Activated CD4-positive, alpha-beta T cell treated with anti-CD3 and anti-CD28 coated beads for 4 hours (primary cell): ENCODE results near the gene TSHZ2.

ENCODE experiments used
- DNase-seq, 2 donors: peaks; one replicate each; pipeline ENCODE4 v3.0.0-alpha.2; 2020

The TSHZ2 gene

DNA sequence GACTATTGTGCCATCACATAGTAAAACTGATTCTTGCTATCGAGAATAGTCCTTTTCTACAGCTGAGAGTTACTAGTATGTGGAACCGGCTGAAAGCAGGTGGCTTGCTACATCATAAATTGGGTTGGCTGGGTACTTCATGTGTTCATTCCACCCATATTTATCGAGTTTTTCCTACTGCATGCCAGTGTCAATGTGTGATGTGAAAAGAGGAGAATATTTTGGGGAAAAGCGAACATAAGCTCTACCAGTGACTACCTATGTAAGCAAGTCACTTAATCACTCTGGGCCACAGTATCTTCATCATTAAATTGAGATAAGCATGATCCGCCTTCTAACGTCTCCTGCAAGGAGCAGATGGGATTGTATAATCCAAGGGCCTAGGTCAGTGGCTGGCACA is 61.0 kb downstream of the TSHZ2 start:
- DNase-seq = no peak

DNA sequence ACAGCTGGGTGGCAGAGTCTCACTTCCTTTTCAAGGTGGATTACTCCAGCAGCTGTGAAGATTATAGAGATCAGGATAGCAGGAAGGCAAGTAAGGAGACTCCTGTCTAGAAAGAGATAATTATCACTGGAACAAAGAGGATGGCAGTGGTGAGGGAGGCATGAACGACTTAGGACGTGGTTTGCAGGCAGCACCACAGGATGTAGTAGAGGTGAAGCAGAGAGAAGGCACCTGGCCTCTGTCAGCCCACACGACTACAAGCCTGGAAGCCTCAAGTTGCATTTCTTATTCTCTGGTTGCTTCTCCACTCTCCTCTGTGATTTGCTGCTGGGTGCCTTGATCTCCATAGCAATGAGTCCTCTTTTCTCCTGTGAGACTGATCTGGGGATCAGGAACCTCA is 62.7 kb downstream of the TSHZ2 start:
- no peak for DNase-seq

DNA sequence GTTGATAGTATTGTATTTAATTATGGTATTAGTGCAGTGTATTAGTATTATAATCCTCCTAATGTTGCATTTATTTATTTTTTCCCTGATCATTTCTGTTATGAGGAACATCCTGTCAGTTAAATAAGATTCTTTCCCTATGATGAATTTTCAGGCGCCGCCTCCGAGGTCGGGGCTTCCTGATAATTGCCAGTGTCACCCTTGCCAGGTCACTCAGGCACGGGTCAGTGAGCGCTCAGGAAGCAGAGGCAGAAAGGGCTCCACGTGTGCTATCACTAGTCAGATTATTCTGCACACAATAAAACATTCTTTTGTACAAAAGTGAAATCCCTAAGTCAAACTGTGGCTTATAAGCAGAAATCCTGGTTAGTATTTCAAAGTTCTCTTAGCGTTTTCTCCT is 64.8 kb downstream of the TSHZ2 start:
- no peak for DNase-seq

DNA sequence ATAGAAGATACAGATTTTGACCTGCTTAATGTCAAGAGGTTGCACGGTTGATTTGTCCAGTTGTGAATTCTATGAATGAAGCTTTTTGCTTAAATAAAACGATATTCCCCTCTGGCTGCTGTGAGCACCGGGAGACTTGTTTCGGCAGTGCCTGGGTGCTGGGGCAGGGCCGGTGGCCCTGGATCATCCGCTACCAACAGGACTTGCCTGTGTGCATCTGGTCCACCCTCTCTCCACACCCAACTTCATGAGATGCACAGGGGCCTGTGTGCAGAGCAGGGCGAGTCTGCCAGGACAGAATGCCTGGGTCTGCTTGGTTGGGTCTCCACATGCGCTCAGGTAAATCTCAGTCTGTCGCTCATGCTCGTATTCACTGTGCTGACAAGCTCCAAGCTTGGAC is 65.5 kb downstream of the TSHZ2 start:
- no peak for DNase-seq

DNA sequence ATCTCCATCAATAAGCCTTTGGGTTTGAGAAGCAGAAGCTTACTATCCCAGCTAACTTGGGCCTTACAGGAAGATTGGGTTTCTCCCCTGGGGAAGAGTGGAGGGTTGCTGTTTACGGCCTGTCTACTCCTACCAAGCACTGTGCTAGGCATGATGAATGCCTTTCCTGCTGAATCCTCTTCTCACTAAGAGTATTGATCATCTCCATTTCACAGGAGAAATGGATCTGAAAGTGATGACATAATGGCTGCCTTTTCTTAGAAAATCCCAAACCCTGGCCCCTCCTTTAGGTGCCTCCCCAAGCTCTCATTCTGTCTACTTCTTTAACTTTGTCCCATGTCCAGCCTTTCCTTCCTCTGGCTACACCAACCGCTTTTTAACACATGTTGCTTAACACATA is 66.1 kb downstream of the TSHZ2 start:
- DNase-seq = no peak

DNA sequence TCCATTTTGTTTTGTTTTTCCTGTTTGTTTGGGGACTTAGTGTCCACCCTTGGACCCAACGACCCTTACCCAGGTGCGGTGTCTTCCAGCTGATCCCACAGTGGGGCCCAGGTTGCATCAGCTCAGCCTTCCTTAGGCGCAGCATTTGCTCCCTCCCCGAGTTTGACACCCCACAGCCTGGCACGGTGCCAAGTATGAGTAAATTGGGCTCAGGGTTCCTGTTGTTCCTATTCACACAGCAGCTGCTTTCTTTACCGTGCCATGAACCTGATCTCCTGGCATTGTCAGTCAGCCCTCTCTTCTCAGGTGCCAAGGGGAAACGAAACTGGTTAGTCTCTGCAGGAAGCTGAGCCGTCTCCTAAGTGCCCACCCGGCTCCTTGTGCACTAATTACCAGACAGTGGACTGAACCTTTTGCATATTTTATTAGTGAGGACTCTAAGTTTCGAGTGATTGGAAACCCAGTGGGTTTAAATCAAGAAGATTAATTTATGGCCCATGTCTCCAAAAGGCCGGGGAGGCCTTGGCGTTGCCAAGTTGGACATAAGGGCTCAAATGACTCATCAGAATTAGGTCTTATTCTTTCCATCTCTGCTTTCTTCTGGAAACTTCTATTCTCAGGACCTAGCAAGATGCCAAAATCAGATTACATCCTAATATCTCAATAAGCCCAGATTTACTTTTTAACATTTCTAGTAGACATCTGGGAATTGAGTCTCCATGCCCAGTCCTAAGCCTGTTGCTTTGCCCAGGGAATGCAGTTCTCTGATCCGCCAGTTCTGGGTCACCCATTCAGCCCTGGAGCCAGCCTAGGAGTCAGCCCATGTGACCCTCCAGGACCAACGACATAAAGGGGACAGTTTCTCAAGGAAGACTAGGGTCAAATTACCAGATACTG is 68.8 kb downstream of the TSHZ2 start:
- peak in 1 of 2 donors; percentile 13 for DNase-seq

DNA sequence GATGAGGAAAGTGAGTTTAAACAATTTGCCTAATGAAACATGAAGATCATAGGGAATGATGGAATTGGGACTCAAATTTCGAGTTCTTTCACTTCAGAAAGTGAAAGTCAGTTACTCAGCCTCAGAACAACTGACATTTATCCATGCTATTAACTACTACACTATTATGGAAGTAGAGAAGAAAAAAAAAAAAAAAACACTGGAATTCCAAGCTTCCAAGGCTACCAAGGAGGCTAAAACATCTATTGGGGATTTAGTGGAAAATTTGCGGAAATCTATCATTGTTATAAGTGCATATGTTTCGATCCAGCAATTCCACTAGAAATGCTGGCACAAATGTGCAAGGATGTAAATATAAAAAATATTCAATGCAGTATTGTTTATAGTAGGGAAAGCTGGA is 70.4 kb downstream of the TSHZ2 start:
- DNase-seq = no peak

DNA sequence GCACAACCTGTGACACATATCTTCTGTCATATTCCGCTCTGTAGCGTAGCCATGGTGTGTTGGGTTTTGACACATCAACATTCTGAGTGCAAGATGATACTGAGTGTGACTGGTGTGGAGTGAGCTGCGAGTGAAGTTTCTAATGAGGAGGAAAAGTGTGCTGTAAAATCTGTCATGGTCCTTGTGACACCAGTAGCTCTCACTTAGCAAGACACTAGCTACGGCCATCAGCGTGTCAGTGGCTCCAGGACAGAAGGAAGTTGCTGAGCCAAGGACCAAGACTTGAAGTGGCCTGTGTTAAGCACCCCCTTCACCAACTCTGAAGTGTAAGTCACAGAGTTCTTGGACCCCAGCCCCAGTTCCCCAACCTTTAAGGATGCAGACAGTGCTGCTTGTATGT is 72.1 kb downstream of the TSHZ2 start:
- DNase-seq = no peak

DNA sequence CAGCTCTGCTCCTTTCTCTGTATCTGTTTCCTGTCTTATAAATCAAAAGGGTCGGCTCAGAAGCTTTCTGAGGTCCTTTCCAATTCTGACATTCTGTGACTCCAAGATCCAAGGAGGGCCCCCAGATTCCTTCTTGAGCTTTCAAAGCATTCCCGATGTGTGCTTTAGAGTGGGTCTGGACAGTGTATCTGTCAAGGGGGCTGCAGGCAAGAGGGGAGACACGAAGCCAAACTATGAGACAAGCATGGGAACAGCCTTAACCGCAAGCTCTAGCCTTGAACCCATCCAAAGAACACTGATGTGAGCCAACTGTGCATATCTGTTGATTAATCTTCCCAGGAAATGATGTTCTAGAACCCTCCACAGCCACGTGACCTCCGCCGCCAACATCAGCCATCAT is 73.8 kb downstream of the TSHZ2 start:
- no peak for DNase-seq

DNA sequence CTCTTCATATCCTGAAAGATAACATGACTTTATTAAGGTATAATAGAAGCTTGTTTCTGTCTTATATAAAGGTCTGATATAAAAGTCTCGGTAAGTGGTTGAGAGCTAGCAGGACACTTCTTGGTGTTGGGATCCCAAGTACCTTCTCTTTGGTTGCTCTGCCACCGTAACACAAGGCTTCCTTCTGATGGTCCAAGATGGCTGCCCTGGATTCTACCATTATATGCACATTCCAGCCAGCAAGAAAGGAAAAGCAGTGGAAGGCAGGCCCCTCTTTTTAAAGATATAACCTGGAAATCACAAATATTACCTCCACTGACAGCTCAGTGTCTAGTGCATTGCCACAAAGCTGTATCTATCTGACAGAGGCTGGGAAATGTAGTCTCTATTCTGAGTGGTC is 75.0 kb downstream of the TSHZ2 start:
- DNase-seq = no peak

DNA sequence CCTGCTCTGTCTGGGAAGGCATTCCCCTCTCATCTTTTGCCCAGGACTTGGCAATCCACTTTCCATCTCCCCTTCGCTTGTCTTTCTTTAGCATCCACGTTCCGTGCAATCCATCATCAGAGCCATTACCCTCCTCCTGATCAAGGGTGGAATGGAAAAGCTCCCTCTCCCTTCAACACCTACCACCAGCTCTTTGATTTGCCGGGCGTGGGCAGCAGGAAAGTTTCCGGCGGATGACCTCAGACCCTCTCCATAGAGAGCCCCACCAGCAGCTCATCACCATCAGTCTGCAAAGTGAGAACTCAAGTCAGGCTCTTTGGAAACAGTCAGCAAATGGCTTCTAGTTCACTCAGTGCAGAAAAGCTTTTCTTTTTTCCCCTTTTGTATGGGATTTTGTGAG is 76.2 kb downstream of the TSHZ2 start:
- DNase-seq = no peak

DNA sequence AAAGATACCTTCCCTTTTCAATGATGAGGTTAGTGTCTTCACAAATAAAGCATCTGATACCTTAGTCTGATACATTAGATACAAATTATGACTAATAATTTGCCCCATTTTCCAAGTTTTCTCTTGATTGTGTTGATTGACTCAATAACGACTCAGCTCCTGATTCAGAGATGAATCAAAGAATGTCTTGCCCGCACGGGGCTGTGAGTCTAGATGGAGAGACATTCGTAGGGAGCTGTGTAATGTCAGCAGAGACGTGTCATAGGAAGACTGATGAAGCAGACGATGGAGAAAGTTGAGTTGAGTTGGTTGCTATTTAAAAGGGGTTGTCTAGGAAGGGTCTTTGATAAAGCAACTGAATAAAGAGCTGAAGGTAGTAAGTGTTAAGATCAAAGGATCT is 78.2 kb downstream of the TSHZ2 start:
- DNase-seq = peak; percentile 34 to 59

DNA sequence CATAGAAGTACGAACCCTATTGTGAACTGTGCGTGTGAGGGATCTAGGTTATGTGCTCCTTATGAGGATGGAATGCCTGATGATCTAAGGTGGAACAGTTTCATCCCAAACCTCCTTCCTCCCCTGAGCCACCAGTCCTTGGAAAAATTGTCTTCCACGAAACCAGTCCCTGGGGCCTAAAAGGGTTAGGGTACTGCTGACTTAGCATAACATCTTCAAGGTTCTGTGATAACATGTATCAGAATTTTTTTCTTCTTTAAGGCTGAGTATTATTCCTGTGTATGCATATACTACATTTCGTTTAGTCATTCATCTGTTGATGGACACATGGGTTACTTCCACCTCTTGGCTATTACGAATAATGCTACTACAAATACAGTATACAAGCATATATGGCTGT is 80.2 kb downstream of the TSHZ2 start:
- no peak for DNase-seq

DNA sequence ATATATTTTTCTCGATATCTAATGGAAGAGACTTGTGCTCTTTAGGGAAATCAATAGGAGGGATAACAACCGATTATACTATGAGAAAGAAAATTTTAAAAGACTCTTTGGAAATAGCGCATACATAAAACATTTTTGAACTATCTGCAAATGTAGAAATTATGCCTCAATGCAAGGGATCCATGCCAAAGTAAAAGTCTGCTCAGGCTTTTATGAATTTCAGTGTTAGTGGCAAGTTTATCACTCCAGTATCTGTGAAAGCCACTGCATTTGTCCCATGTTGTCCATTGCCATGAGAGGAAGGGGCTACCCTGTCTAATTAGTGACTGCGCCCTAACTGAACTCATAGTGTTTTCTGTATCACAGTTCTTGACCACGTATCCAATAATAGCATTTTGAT is 81.4 kb downstream of the TSHZ2 start:
- DNase-seq = no peak

DNA sequence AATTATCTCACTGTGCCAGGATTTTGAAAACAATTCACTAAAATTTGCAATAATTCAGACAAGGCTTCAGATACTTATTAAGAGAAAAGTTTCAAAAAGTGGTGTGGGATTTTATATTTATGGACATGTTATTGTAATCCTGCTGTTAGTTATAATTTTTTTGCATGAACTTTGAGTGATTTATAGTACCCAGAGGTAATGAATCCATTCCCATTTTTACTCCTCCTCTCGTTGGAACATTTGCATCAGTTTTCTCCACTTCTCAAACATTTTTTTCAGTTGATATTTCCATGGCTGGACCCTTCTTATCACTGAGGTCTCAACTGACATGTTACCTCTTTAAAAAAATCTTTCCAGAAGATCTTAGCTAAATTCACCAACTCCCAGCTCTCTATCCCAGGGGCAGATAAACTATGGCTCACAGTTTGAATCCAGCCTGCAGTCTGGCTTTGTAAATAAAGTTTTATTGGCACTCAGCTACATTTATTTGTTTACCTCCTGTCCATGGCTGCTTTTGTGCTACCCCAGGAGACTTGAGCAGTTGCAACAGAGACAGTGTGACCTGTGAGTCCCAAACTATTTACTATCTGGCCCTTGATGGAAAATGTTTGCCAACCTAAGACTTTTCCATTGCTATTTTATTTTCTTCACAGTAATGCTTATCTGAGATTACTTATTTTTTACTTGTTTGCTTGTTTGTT is 83.4 kb downstream of the TSHZ2 start:
- no peak for DNase-seq

DNA sequence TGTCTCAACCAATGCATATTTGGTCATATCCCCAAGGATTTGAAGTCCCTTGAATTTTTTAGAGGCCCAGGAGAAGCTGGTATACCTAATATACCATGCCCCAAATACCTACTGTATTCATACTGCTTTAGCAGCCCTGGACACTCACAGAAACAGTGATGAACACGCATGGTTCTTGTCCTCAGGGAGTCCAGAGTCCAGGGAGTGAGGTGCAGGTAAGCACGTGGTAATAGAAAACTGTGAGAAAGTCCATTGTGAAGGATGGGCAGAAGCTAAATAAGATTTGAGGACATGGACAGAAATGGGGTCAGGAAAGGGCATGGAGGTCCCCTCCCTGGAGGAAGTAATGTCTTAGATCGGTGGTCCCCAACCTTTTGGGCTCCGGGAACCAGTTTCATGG is 85.4 kb downstream of the TSHZ2 start:
- no peak for DNase-seq

DNA sequence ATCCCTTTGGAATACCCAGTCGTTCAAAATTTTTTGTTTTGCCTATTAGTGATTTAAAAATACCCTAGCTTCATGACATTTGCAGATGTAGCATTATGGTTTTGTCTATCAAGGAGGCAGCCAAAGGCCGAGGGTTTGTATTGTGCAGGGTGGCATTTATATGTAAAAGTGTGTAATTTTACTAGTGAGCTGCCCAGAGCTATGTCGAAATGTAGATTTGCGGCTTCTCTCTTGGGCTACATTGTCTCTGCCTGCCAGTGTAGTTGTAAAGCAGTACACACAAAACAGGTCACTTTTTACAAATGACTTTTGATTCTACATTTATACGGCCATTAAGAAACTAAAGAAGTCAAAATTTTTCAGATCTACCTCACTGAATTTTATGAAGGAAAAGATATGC is 87.7 kb downstream of the TSHZ2 start:
- DNase-seq = no peak

DNA sequence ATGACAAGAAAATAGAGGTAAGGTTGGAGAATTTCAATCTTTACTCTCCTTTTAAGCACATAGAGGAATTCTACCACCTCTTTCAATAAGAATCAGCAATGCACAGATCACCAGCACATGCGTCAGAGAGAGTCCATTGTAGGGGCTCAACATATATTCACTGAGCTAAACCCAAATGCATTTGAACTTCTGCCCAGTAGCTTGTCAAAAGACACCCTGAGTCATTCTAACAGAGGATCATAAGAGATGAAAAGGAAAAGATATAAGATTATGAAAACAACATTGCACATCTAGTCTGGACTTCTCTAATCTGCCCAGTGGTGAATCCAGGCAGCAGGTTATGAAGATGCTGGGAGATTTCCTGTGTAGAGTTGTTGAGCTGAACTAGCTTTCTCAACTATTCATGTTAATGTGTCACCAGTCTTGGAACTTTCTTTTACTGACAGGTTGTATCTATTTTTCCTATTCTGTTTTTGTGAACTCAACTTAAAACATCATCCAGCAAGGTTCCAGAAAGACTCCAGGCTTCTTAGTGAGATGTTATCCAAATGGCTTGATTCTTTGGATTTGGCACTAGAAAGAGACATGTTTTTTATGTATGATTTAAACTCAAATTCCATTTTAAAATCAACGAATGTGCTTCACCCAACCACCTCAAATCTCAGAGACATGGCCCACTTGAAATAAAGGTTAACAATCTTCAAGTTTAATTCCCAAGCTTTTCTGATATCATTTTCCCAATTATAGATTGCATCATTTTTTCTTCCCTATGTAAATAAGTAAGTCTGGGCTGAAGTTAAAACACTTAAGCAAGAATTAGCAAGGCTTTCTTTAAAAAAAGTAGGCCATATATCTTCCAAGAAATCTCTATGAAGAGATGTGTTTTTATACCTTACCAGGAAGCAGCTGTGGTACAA is 89.3 kb downstream of the TSHZ2 start:
- no peak for DNase-seq

DNA sequence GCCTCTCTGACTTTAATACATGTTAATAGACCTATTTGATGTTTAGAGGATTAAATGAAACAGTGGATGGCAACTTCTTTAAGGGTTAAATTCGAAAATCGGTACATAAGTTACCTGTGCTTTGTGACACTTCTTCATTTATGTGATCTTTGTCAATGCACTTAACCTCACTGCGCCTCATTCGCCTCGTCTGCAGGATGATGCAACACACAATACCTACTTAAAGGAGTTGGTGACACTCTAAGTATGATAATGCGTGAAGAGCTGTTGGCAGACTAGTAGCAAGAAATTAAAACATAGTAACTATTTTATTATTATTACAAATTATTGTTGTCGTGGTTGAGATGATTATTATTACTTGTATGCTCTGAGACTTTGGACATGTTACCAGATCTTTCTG is 92.8 kb downstream of the TSHZ2 start:
- DNase-seq = no peak

DNA sequence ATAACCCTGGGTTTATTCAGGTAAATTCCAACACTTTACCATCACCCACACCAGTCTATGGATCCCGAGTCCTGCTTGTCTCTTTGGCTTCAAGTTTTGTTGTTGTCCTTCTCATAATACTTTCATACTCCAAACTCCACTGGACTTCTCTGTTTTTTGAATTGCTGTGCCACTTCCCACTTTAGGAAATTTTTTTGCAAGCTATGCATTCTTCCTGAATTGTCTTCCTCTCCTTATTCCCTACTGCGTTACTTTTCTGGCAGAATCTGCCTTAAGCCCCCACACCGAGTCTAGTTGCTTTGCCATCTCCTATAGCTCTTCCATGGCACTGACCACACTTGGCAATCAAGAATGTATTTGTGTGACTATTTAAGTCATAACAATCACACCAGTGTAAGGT is 96.1 kb downstream of the TSHZ2 start:
- DNase-seq = no peak

DNA sequence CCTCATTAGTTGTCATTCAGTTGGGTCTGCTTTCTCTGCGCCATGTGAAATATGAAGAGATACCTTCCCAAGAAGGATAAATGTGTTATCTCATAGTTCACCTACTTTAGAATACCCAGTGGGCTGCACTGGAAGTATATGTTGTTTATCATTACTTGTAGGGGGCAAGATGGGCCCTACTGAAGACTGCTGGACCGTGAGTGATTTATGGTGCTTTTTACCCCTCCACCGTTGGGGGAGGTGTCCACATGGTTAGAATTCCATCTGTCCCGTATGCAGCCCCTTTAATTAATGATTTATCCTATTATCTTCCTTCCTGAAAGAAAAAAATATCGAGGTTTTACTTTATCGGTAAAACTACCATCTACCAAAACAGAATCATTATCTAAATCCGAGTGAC is 97.0 kb downstream of the TSHZ2 start:
- no peak for DNase-seq

DNA sequence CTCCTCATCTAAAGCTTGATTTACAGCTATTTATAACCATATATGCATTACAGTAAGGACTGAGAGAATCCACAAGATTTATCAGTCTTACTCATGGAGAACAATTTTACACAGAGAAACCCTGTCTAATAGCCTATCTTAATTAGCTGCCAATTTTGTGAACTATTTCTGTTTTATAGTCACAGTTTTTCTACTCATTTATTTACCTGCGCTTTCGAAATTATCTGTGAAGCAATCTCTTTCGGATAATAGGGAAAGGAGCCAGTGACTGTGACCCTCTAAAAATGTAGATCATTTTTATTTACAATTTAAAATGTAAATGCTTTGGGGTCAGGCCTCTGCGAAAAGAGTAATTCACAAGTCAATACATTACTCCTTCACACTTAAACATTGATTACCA is 98.1 kb downstream of the TSHZ2 start:
- no peak for DNase-seq

DNA sequence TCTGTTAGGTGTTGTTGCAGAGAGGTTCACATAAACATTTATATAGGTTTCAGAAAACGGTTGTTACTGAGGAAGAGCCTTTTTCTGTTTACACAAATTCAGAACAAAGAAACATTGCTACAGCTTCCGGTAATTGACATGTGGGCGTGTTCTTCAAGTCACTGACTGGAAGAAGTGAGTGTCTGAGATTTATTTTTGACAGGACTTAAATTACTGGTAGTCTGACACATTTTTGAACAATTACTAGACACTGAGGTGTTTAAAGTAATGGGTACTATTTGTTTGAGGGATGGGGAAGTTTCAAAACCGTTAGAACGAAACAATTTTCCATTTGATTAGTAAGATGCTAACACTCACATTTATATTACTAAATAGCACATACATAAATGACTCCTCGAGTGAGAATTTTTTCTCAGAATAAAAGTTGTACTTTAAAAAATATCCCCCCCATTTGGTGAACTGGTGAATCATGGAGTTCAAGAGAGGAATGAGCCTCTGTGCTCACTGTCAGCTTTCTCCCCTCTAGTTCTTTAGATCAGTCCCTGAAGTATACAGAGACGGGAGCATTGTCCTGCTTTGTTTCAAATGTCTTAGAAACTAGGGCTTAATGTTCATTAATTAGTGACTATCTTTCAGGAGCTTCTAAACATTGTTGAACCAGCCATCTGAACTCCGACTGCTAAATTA is 98.7 kb downstream of the TSHZ2 start:
- peak; percentile 42 to 54 for DNase-seq
